Epithelial cell of proximal tubule (primary cell): ENCODE data around the gene SDK1. TPM values are rescaled to one million over a fixed set of nuclear protein-coding genes. Genes with fewer than 3 reads are reported as not detected.
"Not testable (repeated sequence)": the region's sequence is repeated elsewhere in the genome, so short reads cannot be mapped to it uniquely, and the experiment has no call there.

ENCODE experiments used
- DNase-seq: peaks from one replicate; pipeline ENCODE4 v3.0.0-alpha.2; 2011; ENCODE audit warnings: low read depth
- H3K4me3 ChIP-seq: 2 replicates; pipeline ENCODE4 v1.5.1; 2011; ENCODE audit warnings: low read depth, mild to moderate bottlenecking, low read length
- total RNA-seq: library from RNA; depleted of rRNA; stranded (reverse); fragments of >200 nt; gene quantifications from 2 replicates; pipeline ENCODE4 v1.2.3, GENCODE V29; 2015
- TF ChIP-seq, protein P1 (sequence below): conservative IDR thresholded peaks from 2 replicates; pipeline ENCODE4 v1.5.1; 2012; ENCODE audit warnings: low read depth, mild to moderate bottlenecking, low read length

Gene SDK1
- total RNA-seq, 1 donor from 2014 or later: 0.75 TPM

DNA sequence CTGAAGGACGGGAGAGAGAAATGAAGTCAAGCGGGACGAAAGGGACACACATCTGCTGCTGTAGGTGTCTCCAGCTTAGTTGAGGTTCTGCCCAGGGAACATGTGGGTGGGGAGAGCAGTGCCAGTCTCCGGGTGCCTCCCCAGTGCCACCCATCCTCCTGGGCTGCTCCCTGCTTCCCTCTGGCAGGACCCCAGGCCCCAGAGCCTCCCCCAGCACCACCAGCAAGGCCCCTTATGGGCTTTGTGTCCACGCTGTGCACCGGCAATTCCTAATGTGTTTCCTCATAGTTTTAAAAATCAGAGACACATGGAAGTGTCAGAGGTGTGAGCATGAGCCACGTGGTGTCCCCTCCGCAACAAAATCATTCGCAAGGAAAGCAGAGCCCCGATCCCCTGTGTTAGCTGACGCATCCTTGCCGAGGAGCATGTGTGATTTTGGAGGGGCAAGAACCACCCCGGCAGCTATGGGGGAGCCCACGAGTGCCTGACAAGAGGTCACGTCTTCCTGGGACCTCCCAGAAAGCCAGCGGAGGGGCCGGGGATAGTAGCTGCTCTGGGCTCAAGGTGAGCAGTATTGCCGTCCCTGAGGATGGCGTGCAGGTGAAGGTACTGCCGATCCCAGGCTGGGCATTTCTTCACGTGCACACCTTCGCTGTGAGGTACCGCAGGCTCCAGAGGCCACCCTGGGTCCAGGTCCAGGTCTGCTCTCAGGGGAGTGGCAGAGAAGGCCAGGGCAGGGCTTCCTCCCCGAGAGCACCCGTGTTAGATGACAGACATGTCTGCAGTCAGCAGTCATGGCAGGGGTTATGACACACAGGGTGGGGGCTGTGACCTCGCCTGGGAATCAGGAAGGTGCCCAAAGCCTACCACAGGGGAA is 932.8 kb downstream of the SDK1 start:
- no peak for DNase-seq

DNA sequence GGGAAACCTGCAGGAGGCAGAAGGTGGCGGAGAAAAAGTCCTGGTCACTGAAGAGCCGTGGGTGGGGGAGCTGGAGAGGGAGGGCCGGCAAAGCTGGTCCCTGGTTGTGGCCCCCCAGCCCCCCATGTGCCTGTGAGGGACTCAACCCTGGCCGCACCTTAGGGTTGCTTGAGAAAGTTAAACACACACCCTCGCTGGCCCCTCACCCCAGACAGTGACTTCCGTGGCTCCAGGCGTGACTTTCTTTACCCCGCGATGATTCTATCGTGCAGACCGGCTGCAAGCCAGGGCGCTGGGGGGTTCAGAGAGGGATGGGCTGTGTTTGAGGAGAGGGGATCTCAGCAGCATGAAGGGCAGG is 933.4 kb downstream of the SDK1 start:
- TF ChIP-seq, protein P1, sequence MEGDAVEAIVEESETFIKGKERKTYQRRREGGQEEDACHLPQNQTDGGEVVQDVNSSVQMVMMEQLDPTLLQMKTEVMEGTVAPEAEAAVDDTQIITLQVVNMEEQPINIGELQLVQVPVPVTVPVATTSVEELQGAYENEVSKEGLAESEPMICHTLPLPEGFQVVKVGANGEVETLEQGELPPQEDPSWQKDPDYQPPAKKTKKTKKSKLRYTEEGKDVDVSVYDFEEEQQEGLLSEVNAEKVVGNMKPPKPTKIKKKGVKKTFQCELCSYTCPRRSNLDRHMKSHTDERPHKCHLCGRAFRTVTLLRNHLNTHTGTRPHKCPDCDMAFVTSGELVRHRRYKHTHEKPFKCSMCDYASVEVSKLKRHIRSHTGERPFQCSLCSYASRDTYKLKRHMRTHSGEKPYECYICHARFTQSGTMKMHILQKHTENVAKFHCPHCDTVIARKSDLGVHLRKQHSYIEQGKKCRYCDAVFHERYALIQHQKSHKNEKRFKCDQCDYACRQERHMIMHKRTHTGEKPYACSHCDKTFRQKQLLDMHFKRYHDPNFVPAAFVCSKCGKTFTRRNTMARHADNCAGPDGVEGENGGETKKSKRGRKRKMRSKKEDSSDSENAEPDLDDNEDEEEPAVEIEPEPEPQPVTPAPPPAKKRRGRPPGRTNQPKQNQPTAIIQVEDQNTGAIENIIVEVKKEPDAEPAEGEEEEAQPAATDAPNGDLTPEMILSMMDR: no peak
- DNase-seq: no peak
- H3K4me3 ChIP-seq: no peak overlapping the region

More for the DNA sequence above, 932.8 kb downstream of the SDK1 start:
- TF ChIP-seq, protein P1: no peak
- H3K4me3 ChIP-seq: no peak overlapping the region

DNA sequence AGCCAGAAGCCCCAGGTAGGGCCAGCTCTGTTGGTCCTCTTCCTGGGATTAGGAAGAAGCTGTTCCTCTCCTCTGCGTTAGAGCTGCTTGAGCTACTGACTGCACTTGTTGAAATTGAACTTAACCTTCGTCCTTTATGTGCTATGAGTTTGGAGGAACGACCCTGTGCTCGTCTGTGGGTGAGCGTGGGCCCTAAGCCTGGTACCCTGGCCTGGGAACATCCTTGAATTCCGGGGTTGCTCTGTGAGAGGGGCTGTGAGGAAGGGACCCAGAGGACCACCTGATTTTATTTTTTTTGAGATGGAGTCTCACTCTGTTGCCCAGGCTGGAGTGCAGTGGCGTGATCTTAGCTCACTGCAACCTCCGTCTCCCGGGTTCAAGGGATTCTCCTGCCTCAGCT is 933.8 kb downstream of the SDK1 start:
- DNase-seq: no peak
- TF ChIP-seq, protein P1: no peak
- no peak overlapping the region for H3K4me3 ChIP-seq

DNA sequence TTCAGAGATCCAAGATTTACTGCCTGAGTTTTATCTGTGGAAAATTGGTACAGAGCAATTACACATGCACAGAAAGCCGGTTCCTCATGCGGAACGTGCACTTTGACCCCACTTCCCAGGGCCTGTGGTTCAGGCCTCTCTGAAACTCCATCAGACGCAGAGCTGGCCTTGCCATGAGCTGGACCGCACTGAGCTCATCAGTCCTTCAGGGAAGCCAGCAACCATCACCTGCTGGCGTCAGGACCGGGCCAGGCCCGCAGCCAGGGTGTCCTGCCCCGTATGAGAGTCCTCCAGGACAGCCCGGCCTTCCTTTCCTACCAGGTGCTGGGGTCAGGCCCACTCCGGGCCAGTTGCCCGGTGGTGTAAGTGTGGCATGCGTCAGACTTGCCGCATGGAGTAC is 934.5 kb downstream of the SDK1 start:
- TF ChIP-seq, protein P1: no peak
- no peak overlapping the region for H3K4me3 ChIP-seq
- DNase-seq: peak; percentile 19

DNA sequence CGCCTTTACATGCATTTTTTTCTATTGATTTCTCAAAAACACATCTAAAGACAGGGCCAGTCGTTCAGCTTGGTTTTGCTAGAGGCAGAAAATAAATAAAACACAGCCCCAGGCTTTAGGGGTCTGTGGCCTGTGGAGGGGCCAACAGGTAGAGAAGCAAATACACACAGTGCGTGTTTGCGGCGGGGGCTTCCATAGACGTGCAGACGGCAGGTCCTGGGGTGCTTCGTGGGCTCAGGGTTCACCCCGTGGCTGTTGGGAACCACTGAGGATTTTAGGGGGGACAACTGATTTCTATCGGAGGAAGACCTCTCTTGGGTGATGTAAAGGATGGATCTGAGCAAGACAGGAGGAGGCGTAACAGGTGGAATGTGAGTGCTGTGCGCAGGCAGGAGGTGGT is 935.3 kb downstream of the SDK1 start:
- DNase-seq: no peak
- TF ChIP-seq, protein P1: no peak

DNA sequence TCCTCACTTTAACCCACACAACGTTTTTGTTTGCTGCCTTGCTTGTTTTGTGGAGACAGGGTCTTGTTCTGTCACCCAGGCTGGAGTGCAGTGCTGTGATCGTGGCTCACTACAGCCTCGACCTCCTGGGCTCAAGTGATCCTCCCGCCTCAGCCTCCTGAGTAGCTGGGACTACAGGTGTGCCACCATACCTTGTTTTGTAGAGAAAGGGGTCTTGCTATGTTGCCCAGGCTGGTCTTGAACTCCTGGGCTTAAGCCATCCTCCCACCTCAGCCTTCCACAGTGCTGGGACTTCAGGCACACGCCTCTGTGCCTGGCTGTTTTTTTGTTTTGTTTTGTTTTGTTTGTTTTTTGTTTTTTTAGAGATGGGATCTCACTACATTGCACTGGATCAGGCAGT is 935.8 kb downstream of the SDK1 start:
- not testable (repeated sequence) for H3K4me3 ChIP-seq, DNase-seq

More for the DNA sequence above, 935.3 kb downstream of the SDK1 start:
- no peak overlapping the region for H3K4me3 ChIP-seq

DNA sequence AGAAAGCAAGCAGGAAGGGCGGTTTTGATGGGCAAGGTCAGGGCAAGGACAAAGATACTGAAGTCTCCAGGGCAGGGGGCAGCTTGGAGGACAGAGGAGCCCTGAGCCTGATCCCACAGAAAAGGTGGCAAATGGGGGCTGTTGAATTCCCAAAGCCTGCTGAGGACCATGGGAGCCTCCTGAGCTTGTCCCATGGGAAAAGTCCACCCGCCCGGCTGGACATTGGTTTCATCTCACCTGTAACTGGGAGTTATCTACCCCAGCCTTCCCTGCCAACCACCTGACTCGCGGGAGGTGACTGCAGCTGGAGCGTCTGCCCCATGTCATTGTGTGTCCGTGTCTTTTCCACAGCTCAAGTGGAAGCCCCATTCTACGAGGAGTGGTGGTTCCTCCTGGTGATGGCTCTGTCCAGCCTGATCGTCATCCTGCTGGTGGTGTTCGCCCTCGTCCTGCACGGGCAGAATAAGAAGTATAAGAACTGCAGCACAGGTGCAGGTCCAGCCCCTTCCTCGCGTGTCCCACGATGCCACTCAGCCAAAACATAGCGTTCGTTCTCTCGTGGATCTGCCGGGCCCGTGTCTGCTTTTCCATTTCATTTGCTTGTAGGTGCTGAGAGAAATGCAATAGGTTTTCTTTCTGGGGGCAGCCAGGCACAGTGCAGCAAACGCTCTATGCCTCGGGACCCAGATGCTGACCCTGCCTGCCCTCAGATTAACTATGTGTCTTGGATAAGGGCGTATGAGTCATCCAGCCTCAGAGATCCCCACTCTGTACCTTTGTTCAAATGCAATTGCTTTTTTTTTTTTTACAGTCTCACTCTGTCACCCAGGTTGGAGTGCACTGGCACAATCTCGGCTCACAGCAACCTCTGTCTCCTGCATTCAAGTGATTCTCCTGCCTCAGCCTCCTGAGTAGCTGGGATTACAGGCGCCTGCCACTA is 936.5 kb downstream of the SDK1 start:
- TF ChIP-seq, protein P1: no peak
- no peak overlapping the region for H3K4me3 ChIP-seq
- no peak for DNase-seq
